Skeletal muscle satellite cell (primary cell): ENCODE results near the gene ABCA10. TPM values are rescaled to one million over a fixed set of nuclear protein-coding genes. Genes with fewer than 3 reads are reported as not detected.
A peak's percentile ranks its signal among the peaks of the same experiment; 100 is the strongest.
"Not testable (repeated sequence)": the region's sequence is repeated elsewhere in the genome, so short reads cannot be mapped to it uniquely, and the experiment has no call there.

Experiments used
- H3K27me3 ChIP-seq: 2 replicates; pipeline ENCODE4 v1.7.0; 2013; ENCODE audit warnings: low read length; ENCODE audit not compliant: control insufficient read depth, insufficient read depth
- H3K36me3 ChIP-seq: 2 replicates; pipeline ENCODE4 v1.7.0; 2013; ENCODE audit warnings: mild to moderate bottlenecking, control low read depth, low read length; ENCODE audit not compliant: insufficient read depth
- H3K4me1 ChIP-seq: 2 replicates; pipeline ENCODE4 v1.7.0; 2013; ENCODE audit warnings: low read length; ENCODE audit not compliant: control insufficient read depth, insufficient read depth
- H3K4me2 ChIP-seq: 2 replicates; pipeline ENCODE4 v1.7.0; 2013; ENCODE audit warnings: mild to moderate bottlenecking, low read length
- H3K4me3 ChIP-seq: 2 replicates; pipeline ENCODE4 v1.7.0; 2013; ENCODE audit warnings: low read length
- H3K9ac ChIP-seq: 2 replicates; pipeline ENCODE4 v1.7.0; 2013; ENCODE audit warnings: mild to moderate bottlenecking, low read depth, low read length, moderate library complexity
- H3K9me3 ChIP-seq: replicated peaks from 2 replicates; pipeline ENCODE4 v1.7.0; 2013; ENCODE audit warnings: mild to moderate bottlenecking, control low read depth, low read length
- total RNA-seq: library from RNA; depleted of rRNA; stranded (reverse); fragments of >200 nt; gene quantifications from 2 replicates; pipeline ENCODE4 v1.2.3, GENCODE V29; 2012; rRNA removed

The ABCA10 gene
- 0.22 and 0.25 TPM in 2 replicates for total RNA-seq

GRCh38 chr17:69228576-69228975 is at the start of gene ABCA10:
Gene ABCA10, minus strand, starts transcription at chr17:69228824. Its CDS starts 3,466 bp downstream, at chr17:69225358.
- H3K27me3 ChIP-seq = no peaks in the 10 kb centered on the region
- no peaks in the 10 kb centered on the region for H3K36me3 ChIP-seq
- no peak within 1 kb of the TSS for H3K4me3 ChIP-seq
- H3K4me2 ChIP-seq = no peak within 1 kb of the TSS
- no peaks in the 10 kb centered on the region for H3K4me1 ChIP-seq
- H3K9ac ChIP-seq = no peak within 1 kb of the TSS
- H3K9me3 ChIP-seq = no peaks in the 10 kb centered on the region

GRCh38 chr17:69276279-69276678 is 47.7 kb upstream of the ABCA10 start:
- H3K4me3 ChIP-seq, H3K36me3 ChIP-seq, H3K4me2 ChIP-seq, H3K4me1 ChIP-seq, H3K9me3 ChIP-seq, H3K27me3 ChIP-seq, H3K9ac ChIP-seq: not testable (repeated sequence)

GRCh38 chr17:69275751-69276150 is 47.1 kb upstream of the ABCA10 start:
- H3K9ac ChIP-seq = no peak overlapping the region
- H3K9me3 ChIP-seq = no peaks in the 10 kb centered on the region
- H3K4me1 ChIP-seq = no peaks in the 10 kb centered on the region
- H3K4me2 ChIP-seq = no peak overlapping the region
- H3K36me3 ChIP-seq = no peaks in the 10 kb centered on the region
- no peak overlapping the region for H3K4me3 ChIP-seq
- H3K27me3 ChIP-seq = no peaks in the 10 kb centered on the region

GRCh38 chr17:69271023-69271422 is 42.4 kb upstream of the ABCA10 start:
- H3K27me3 ChIP-seq = no peaks in the 10 kb centered on the region
- no peak overlapping the region for H3K4me3 ChIP-seq
- no peaks in the 10 kb centered on the region for H3K9me3 ChIP-seq
- H3K9ac ChIP-seq = no peak overlapping the region
- H3K4me2 ChIP-seq = no peak overlapping the region
- H3K4me1 ChIP-seq = peaks cover 23% of the 10 kb centered on the region
- H3K36me3 ChIP-seq = no peaks in the 10 kb centered on the region

- peak overlapping the region; percentile 0 for H3K4me3 ChIP-seq
- no peaks in the 10 kb centered on the region for H3K36me3 ChIP-seq
- no peaks in the 10 kb centered on the region for H3K27me3 ChIP-seq
- H3K4me1 ChIP-seq = peaks cover 23% of the 10 kb centered on the region
- H3K9me3 ChIP-seq = no peaks in the 10 kb centered on the region
- no peak overlapping the region for H3K9ac ChIP-seq
- peak overlapping the region; percentile 21 for H3K4me2 ChIP-seq
Observed at GRCh38 chr17:69269131-69269998, 40.7 kb upstream of the ABCA10 start.

- Histone ChIP-seq H3K4me2 (peak overlapping the region; percentile 21), H3K9ac (no peak overlapping the region), H3K36me3 (no peaks in the 10 kb centered on the region), H3K4me3 (no peak overlapping the region), H3K27me3 (no peaks in the 10 kb centered on the region), H3K4me1 (peaks cover 23% of the 10 kb centered on the region), H3K9me3 (no peaks in the 10 kb centered on the region)
Observed at GRCh38 chr17:69268543-69269014, 40.0 kb upstream of the ABCA10 start.

- H3K9me3 ChIP-seq = no peaks in the 10 kb centered on the region
- no peak overlapping the region for H3K4me3 ChIP-seq
- H3K36me3 ChIP-seq = no peaks in the 10 kb centered on the region
- H3K4me2 ChIP-seq = no peak overlapping the region
- H3K27me3 ChIP-seq = no peaks in the 10 kb centered on the region
- H3K9ac ChIP-seq = no peak overlapping the region
- H3K4me1 ChIP-seq = peaks cover 23% of the 10 kb centered on the region
Observed at GRCh38 chr17:69267219-69267618, 38.6 kb upstream of the ABCA10 start.

GRCh38 chr17:69265873-69266272 is 37.2 kb upstream of the ABCA10 start:
- Histone ChIP-seq H3K4me1 (peaks cover 23% of the 10 kb centered on the region), H3K36me3 (no peaks in the 10 kb centered on the region), H3K4me3 (no peak overlapping the region), H3K4me2 (no peak overlapping the region), H3K9me3 (no peaks in the 10 kb centered on the region), H3K9ac (no peak overlapping the region), H3K27me3 (no peaks in the 10 kb centered on the region)

- H3K36me3 ChIP-seq = no peaks in the 10 kb centered on the region
- no peak overlapping the region for H3K9ac ChIP-seq
- H3K9me3 ChIP-seq = no peaks in the 10 kb centered on the region
- no peaks in the 10 kb centered on the region for H3K27me3 ChIP-seq
- H3K4me1 ChIP-seq = peaks cover 5% of the 10 kb centered on the region
- H3K4me2 ChIP-seq = no peak overlapping the region
- H3K4me3 ChIP-seq = no peak overlapping the region
Observed at GRCh38 chr17:69254187-69254586, 25.6 kb upstream of the ABCA10 start.

- Histone ChIP-seq H3K27me3 (no peaks in the 10 kb centered on the region), H3K36me3 (no peaks in the 10 kb centered on the region), H3K9me3 (no peaks in the 10 kb centered on the region), H3K9ac (no peak overlapping the region), H3K4me3 (peak overlapping the region; percentile 41), H3K4me2 (peak overlapping the region; percentile 59), H3K4me1 (peaks cover 7% of the 10 kb centered on the region)
Observed at GRCh38 chr17:69250641-69251040, 22.0 kb upstream of the ABCA10 start.

- H3K9me3 ChIP-seq = no peaks in the 10 kb centered on the region
- H3K9ac ChIP-seq = no peak overlapping the region
- H3K4me1 ChIP-seq = peaks cover 9% of the 10 kb centered on the region
- H3K4me2 ChIP-seq = no peak overlapping the region
- no peak overlapping the region for H3K4me3 ChIP-seq
- H3K36me3 ChIP-seq = no peaks in the 10 kb centered on the region
- no peaks in the 10 kb centered on the region for H3K27me3 ChIP-seq
Observed at GRCh38 chr17:69246726-69247375, 18.2 kb upstream of the ABCA10 start.
